Measurements from ENCODE around the gene ALG12.

DNA sequence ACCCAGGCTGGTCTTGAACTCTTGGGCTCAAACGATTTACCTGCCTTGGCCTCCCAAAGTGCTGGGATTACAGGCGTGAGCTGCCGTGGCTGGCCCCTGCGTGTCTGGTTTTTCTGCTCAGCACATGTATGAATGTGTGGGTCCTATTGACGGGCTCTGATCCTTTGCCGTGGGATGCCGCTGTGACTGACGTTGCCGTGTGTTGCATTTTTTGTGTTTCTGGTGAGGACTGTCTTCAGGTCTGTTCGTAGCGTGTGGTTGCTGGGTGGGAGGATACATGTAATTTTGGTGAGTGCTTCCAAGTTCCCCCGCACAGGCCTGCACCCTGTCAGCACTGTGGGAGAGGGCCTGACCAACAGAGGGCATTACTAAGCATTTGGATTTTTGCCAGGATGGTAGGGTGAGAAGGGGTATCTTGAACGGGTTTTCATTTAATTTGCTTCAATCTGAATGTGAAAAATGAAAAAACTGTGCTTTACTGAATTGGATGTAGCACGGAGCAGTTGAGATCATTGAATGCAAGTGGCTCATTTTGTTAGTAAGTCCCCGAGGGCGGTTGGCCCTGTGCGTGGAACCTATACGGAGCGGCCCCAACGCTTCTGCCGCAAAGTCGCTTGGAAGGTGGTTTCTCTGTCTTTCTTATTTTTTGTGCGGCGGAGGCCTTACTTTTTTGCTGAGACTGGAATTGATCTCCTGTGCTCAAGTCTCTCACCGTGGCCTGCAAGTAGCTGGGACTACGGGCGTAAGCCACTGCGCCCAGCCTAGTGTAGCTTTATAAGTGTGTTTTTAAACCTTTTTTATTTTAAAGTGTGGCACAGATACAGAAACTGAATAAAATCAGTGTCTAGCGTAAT lies 56.4 kb downstream of the ALG12 start:
- no peak for TF ChIP-seq RNF2 (IDR thresholded peaks at IDR 0.05; ENCODE audit: borderline replicate concordance, low read depth, low read length, missing control alignments, poor library complexity, severe bottlenecking)
- no peak for TF ChIP-seq CHD2 (IDR thresholded peaks at IDR 0.05; ENCODE audit: low read length)
- no peak for TF ChIP-seq POLR2A (IDR thresholded peaks at IDR 0.05; ENCODE audit: control extremely low read depth in 1 of 2, low read depth in 2 of 2, low read length in 2 of 2)
- TF ChIP-seq TEAD4 (IDR thresholded peaks at IDR 0.05; ENCODE audit: low read depth, low read length) = no peak
- TF ChIP-seq CBX5 (IDR thresholded peaks at IDR 0.05; ENCODE audit: low read depth, low read length) = no peak

Data from H1 (cell line).